Neural cell (in vitro differentiated cells): ENCODE measurements around the gene VASH1.

ENCODE experiments used
- EZH2 ChIP-seq: fragments of 200-600, 300-800 bp; shearing (Covaris generic), sonication (generic); IDR thresholded peaks from 2 replicates; pipeline ENCODE4 v1.6.1; 2014; ENCODE audit warnings: antibody characterized with exemption, low read length, borderline replicate concordance, mild to moderate bottlenecking; ENCODE audit not compliant: insufficient read depth, poor library complexity, severe bottlenecking
- POLR2AphosphoS5 ChIP-seq: IDR thresholded peaks from 2 replicates; pipeline ENCODE4 v1.6.1; 2012
- TF ChIP-seq, protein P1 (sequence below): fragments of 450-650 bp; IDR thresholded peaks from 2 replicates; pipeline ENCODE4 v1.5.1; 2014; ENCODE audit warnings: antibody characterized with exemption, mild to moderate bottlenecking, moderate library complexity; ENCODE audit not compliant: poor library complexity, severe bottlenecking
- TF ChIP-seq, protein P2 (sequence below): IDR thresholded peaks from 2 replicates; pipeline ENCODE4 v1.6.1; 2012; ENCODE audit warnings: borderline replicate concordance

DNA sequence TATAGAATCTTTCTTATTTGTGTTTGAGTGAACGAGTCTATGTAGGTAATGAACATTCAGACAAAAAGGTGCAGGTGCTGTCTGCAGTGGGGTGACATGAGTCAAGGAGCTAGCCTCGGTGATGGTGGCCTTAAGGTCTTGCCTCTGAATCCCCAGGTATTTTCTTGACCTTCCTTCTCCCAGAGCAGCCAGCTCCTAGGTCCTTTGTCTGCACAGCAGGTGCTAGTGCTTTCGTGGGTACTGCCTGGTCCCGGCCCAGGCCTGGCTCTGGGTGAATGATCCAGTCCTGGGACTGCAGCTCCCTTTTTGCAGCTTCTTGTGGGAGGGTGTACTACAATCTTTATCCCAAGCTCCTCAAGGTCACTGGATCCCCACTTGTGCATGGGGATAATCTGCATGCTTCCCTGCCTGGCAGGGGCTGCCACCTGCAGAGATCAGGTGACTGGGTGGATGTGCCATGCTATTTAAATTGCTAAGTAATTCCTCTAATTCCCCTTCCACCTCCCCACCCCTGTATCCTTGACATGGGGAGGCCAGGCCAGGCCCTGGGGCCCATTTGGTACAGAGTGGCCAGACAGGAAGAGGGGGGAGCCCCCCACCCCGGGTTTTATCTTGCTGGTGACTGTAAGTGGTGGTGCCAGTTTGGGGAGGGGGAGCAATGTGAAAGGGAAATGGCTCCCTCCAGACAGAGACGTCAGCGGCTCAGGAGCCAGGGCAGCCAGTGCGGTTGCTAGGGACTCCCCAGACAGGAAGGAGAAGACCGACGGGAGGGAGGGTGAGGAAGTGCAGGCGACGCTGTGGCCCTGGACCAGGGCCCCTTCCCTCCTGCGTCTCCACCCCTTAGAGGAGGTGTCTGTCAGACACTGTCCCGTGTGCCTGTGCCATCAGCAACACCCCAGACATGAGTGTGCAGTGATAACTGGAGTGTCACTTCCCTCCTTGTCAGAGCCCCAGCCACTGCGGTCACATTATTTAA lies 6.7 kb downstream of the VASH1 start:
- TF ChIP-seq, protein P1, sequence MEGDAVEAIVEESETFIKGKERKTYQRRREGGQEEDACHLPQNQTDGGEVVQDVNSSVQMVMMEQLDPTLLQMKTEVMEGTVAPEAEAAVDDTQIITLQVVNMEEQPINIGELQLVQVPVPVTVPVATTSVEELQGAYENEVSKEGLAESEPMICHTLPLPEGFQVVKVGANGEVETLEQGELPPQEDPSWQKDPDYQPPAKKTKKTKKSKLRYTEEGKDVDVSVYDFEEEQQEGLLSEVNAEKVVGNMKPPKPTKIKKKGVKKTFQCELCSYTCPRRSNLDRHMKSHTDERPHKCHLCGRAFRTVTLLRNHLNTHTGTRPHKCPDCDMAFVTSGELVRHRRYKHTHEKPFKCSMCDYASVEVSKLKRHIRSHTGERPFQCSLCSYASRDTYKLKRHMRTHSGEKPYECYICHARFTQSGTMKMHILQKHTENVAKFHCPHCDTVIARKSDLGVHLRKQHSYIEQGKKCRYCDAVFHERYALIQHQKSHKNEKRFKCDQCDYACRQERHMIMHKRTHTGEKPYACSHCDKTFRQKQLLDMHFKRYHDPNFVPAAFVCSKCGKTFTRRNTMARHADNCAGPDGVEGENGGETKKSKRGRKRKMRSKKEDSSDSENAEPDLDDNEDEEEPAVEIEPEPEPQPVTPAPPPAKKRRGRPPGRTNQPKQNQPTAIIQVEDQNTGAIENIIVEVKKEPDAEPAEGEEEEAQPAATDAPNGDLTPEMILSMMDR, result no peak
- TF ChIP-seq EZH2, result no peak
- no peak for TF ChIP-seq POLR2AphosphoS5
- TF ChIP-seq, protein P2, sequence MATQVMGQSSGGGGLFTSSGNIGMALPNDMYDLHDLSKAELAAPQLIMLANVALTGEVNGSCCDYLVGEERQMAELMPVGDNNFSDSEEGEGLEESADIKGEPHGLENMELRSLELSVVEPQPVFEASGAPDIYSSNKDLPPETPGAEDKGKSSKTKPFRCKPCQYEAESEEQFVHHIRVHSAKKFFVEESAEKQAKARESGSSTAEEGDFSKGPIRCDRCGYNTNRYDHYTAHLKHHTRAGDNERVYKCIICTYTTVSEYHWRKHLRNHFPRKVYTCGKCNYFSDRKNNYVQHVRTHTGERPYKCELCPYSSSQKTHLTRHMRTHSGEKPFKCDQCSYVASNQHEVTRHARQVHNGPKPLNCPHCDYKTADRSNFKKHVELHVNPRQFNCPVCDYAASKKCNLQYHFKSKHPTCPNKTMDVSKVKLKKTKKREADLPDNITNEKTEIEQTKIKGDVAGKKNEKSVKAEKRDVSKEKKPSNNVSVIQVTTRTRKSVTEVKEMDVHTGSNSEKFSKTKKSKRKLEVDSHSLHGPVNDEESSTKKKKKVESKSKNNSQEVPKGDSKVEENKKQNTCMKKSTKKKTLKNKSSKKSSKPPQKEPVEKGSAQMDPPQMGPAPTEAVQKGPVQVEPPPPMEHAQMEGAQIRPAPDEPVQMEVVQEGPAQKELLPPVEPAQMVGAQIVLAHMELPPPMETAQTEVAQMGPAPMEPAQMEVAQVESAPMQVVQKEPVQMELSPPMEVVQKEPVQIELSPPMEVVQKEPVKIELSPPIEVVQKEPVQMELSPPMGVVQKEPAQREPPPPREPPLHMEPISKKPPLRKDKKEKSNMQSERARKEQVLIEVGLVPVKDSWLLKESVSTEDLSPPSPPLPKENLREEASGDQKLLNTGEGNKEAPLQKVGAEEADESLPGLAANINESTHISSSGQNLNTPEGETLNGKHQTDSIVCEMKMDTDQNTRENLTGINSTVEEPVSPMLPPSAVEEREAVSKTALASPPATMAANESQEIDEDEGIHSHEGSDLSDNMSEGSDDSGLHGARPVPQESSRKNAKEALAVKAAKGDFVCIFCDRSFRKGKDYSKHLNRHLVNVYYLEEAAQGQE, result no peak
